H1 (cell line): ENCODE data around the gene FGF1. TPM values are rescaled to one million over a fixed set of nuclear protein-coding genes. Genes with fewer than 3 reads are reported as not detected.

Source experiments
- ATF3 ChIP-seq: IDR thresholded peaks from 2 replicates; pipeline ENCODE4 v1.6.1; 2011; ENCODE audit warnings: low read depth, mild to moderate bottlenecking, low read length; ENCODE audit not compliant: insufficient read depth
- CBX5 ChIP-seq: fragments of 300-800, 300-1000 bp; sonication (generic); IDR thresholded peaks from 2 replicates; pipeline ENCODE4 v1.7.1; 2016; ENCODE audit warnings: antibody characterized with exemption, low read length, low read depth
- CEBPB ChIP-seq: IDR thresholded peaks from 2 replicates; pipeline ENCODE4 v1.6.1; 2012; ENCODE audit warnings: low read depth, low read length
- CHD2 ChIP-seq: IDR thresholded peaks from 2 replicates; pipeline ENCODE4 v1.6.1; 2012; ENCODE audit warnings: low read length, improper control_type of control experiment
- CREB1 ChIP-seq: IDR thresholded peaks from 2 replicates; pipeline ENCODE4 v1.6.1; 2012; ENCODE audit warnings: inconsistent platforms
- CTBP2 ChIP-seq: IDR thresholded peaks from 2 replicates; pipeline ENCODE4 v1.7.0; 2011; ENCODE audit warnings: borderline replicate concordance, mild to moderate bottlenecking, moderate library complexity, mixed read lengths, low read length; ENCODE audit not compliant: insufficient read depth, insufficient read length
- EGR1 ChIP-seq: IDR thresholded peaks from 2 replicates; pipeline ENCODE4 v1.6.1; 2011; ENCODE audit warnings: low read depth, low read length, borderline replicate concordance
- EP300 ChIP-seq, 2 experiments: IDR thresholded peaks; 1 replicate in 1 of 2; 2 replicates in 1 of 2; pipeline ENCODE4 v1.6.1; 2011 to 2012; ENCODE audit warnings: low read depth in 2 of 2, low read length in 2 of 2, mild to moderate bottlenecking in 2 of 2, borderline replicate concordance in 1 of 2, inconsistent platforms in 1 of 2, moderate library complexity in 1 of 2
- KDM1A ChIP-seq: fragments of 200-600, 300-600 bp; sonication (generic); IDR thresholded peaks from 2 replicates; pipeline ENCODE4 v1.7.1; 2016; ENCODE audit warnings: mild to moderate bottlenecking, low read length, borderline replicate concordance
- NANOG ChIP-seq: IDR thresholded peaks from 2 replicates; pipeline ENCODE4 v1.6.1; 2011; ENCODE audit warnings: low read length, low read depth, mild to moderate bottlenecking, inconsistent platforms; ENCODE audit not compliant: insufficient read depth, poor library complexity, severe bottlenecking
- PHF8 ChIP-seq: fragments of 200-600 bp; sonication (generic); conservative IDR thresholded peaks from 2 replicates; pipeline ENCODE4 v1.7.1; 2012; ENCODE audit warnings: low read depth, mild to moderate bottlenecking, inconsistent platforms, low read length, moderate library complexity
- POLR2AphosphoS5 ChIP-seq: IDR thresholded peaks from 2 replicates; pipeline ENCODE4 v1.6.1; 2011; ENCODE audit warnings: low read depth, low read length
- POU5F1 ChIP-seq: IDR thresholded peaks from 2 replicates; pipeline ENCODE4 v1.6.1; 2011; ENCODE audit warnings: low read depth, mild to moderate bottlenecking, low read length, moderate library complexity
- RAD21 ChIP-seq, 2 experiments: IDR thresholded peaks in 1 of 2; conservative IDR thresholded peaks in 1 of 2; 2 replicates each; pipeline ENCODE4 v1.6.1; 2011; ENCODE audit warnings: low read depth in 2 of 2, low read length in 2 of 2, improper control_type of control experiment in 1 of 2, inconsistent platforms in 1 of 2, mild to moderate bottlenecking in 1 of 2, moderate library complexity in 1 of 2
- RXRA ChIP-seq: IDR thresholded peaks from 2 replicates; pipeline ENCODE4 v1.6.1; 2011; ENCODE audit warnings: low read depth, mild to moderate bottlenecking, low read length, moderate library complexity; ENCODE audit not compliant: insufficient read depth
- SIN3A ChIP-seq, 2 experiments: IDR thresholded peaks in 1 of 2; conservative IDR thresholded peaks in 1 of 2; 2 replicates each; pipeline ENCODE4 v1.6.1; 2011 to 2012; ENCODE audit warnings: low read length in 2 of 2, improper control_type of control experiment in 1 of 2, low read depth in 1 of 2, mild to moderate bottlenecking in 1 of 2
- SUZ12 ChIP-seq: fragments of 200-600 bp; sonication (generic); IDR thresholded peaks from 2 replicates; pipeline ENCODE4 v1.6.1; 2012; ENCODE audit warnings: mild to moderate bottlenecking, inconsistent platforms, low read length, moderate library complexity, mixed read lengths
- TAF7 ChIP-seq: optimal IDR thresholded peaks from 2 replicates; pipeline ENCODE3; 2011; ENCODE audit warnings: low read depth, mild to moderate bottlenecking, inconsistent platforms, low read length, moderate library complexity, borderline replicate concordance
- TEAD4 ChIP-seq: IDR thresholded peaks from 2 replicates; pipeline ENCODE4 v1.6.1; 2012; ENCODE audit warnings: low read depth, low read length, inconsistent platforms, mixed read lengths
- USF2 ChIP-seq: IDR thresholded peaks from 2 replicates; pipeline ENCODE4 v1.6.1; 2011; ENCODE audit warnings: low read length, improper control_type of control experiment
- polyA plus RNA-seq, 7 experiments: library from polyadenylated mRNA; depleted of rRNA in 3 of 7; stranded (reverse) in 5 of 7; unstranded in 2 of 7; fragments of >200 nt in 5 of 7; fragments of 200-250 nt in 2 of 7; gene quantifications; 1 replicate in 5 of 7; 2 replicates in 1 of 7; 4 replicates in 1 of 7; pipeline versions ENCODE4 v1.2.1 to v1.2.3, GENCODE V29; 2011 to 2013; ENCODE audit warnings: missing spikeins in 2 of 7, mixed read lengths in 2 of 7
- total RNA-seq: library from RNA; stranded (reverse); fragmentation: NEBNext Ultra II Directional; extraction: Animal tissue kit (Norgen Biotek cat#: 25700); gene quantifications from 2 replicates; pipeline ENCODE4 v1.2.1, GENCODE V29; 2021

Gene FGF1
- total and polyA plus RNA-seq, 2 of the 8 experiments (the other 6 are each of a cell fraction or from before 2014, with no cell fraction given) = 0.30 to 0.50 TPM

GRCh38 chr5:142701673-142702311, 15.9 kb upstream of the FGF1 start (continued):
- TF ChIP-seq PHF8 (no peak), USF2 (no peak), CBX5 (no peak), POU5F1 (peak; percentile 93), NANOG (peak; percentile 88), POLR2AphosphoS5 (no peak), RXRA (no peak), CHD2 (no peak), CEBPB (peak; percentile 65; the same call in 1 of the 2 replicates), CREB1 (no peak), RAD21 (IDR thresholded peaks at IDR 0.05 in 1 of 2, conservative IDR thresholded peaks at IDR 0.05 in 1 of 2; ENCODE audit: low read depth in 2 of 2, low read length in 2 of 2) (no peak), ATF3 (no peak), TEAD4 (no peak), SUZ12 (no peak), SIN3A (conservative IDR thresholded peaks at IDR 0.05 in 1 of 2, IDR thresholded peaks at IDR 0.05 in 1 of 2; ENCODE audit: low read depth in 1 of 2, low read length in 2 of 2) (no peak), EGR1 (no peak), CTBP2 (no peak), EP300 (IDR thresholded peaks at IDR 0.05; ENCODE audit: borderline replicate concordance in 1 of 2, low read depth in 2 of 2, low read length in 2 of 2) (peak in 1 of 2 experiments; percentile 92; a peak in 1 of 3 replicates), TAF7 (no peak), KDM1A (no peak)
